ENCODE data around the gene CDH8. TPM values are rescaled to one million over a fixed set of nuclear protein-coding genes. Genes with fewer than 3 reads are reported as not detected.

CDH8 gene
- total and polyA plus RNA-seq, 7 donors: 0.13 to 3.9 (median 0.83) TPM; not detected in 2

- no peaks in the 10 kb centered on the region for H3K36me3 ChIP-seq
- WGBS, 2 donors: 64 to 77% methylated on average over 2 of the region's 2 CpGs
- no peaks in the 10 kb centered on the region for H3K27me3 ChIP-seq
- intact Hi-C loops (cut with DNase I): no loop called here
- TF ChIP-seq CTCF (IDR thresholded peaks at IDR 0.05): no peak
- TF ChIP-seq POLR2AphosphoS5 (IDR thresholded peaks at IDR 0.05): no peak
- TF ChIP-seq EP300 (IDR thresholded peaks at IDR 0.05): no peak
- TF ChIP-seq POLR2A (IDR thresholded peaks at IDR 0.05): no peak
- H3K4me3 ChIP-seq: no peak overlapping the region
- H3K9me3 ChIP-seq: no peaks in the 10 kb centered on the region
- no peak for DNase-seq
- no peaks in the 10 kb centered on the region for H3K4me1 ChIP-seq
- no peak overlapping the region for H3K27ac ChIP-seq
Measured at GRCh38 chr16:61890386-61890785, 145.9 kb downstream of the CDH8 start.

GRCh38 chr16:61887903-61888302, 148.3 kb downstream of the CDH8 start:
- WGBS, 2 donors: 62 to 84% methylated on average over 4 of the region's 4 CpGs
- Histone ChIP-seq H3K4me1 (no peaks in the 10 kb centered on the region), H3K27ac (no peak overlapping the region), H3K27me3 (no peaks in the 10 kb centered on the region), H3K4me3 (no peak overlapping the region), H3K9me3 (no peaks in the 10 kb centered on the region), H3K36me3 (no peaks in the 10 kb centered on the region)
- DNase-seq: no peak
- intact Hi-C loops (cut with DNase I): no loop called here
- no peak for TF ChIP-seq POLR2A (IDR thresholded peaks at IDR 0.05)
- TF ChIP-seq POLR2AphosphoS5 (IDR thresholded peaks at IDR 0.05): no peak
- TF ChIP-seq EP300 (IDR thresholded peaks at IDR 0.05): no peak
- no peak for TF ChIP-seq CTCF (IDR thresholded peaks at IDR 0.05)

GRCh38 chr16:61885343-61885742, 150.9 kb downstream of the CDH8 start:
- H3K4me1 ChIP-seq: no peaks in the 10 kb centered on the region
- no peaks in the 10 kb centered on the region for H3K36me3 ChIP-seq
- H3K9me3 ChIP-seq: no peaks in the 10 kb centered on the region
- H3K27me3 ChIP-seq: no peaks in the 10 kb centered on the region
- no peak for TF ChIP-seq POLR2A (IDR thresholded peaks at IDR 0.05)
- TF ChIP-seq POLR2AphosphoS5 (IDR thresholded peaks at IDR 0.05): no peak
- TF ChIP-seq CTCF (IDR thresholded peaks at IDR 0.05): no peak
- TF ChIP-seq EP300 (IDR thresholded peaks at IDR 0.05): no peak
- no peak overlapping the region for H3K4me3 ChIP-seq
- 69 to 71% methylated on average over 6 of the region's 6 CpGs for WGBS, 2 donors
- H3K27ac ChIP-seq: no peak overlapping the region
- DNase-seq: no peak
- intact Hi-C loops (cut with DNase I): no loop called here

GRCh38 chr16:61879306-61879705, 156.9 kb downstream of the CDH8 start:
- no peaks in the 10 kb centered on the region for H3K36me3 ChIP-seq
- no peak overlapping the region for H3K4me3 ChIP-seq
- H3K4me1 ChIP-seq: no peaks in the 10 kb centered on the region
- no peak for DNase-seq
- H3K27me3 ChIP-seq: no peaks in the 10 kb centered on the region
- no peak overlapping the region for H3K27ac ChIP-seq
- H3K9me3 ChIP-seq: no peaks in the 10 kb centered on the region
- 89% methylated on average over 3 of the region's 3 CpGs for WGBS, 2 donors
- intact Hi-C loops (cut with DNase I): no loop called here
- TF ChIP-seq EP300 (IDR thresholded peaks at IDR 0.05) (no peak), POLR2A (IDR thresholded peaks at IDR 0.05) (no peak), POLR2AphosphoS5 (IDR thresholded peaks at IDR 0.05) (no peak), CTCF (IDR thresholded peaks at IDR 0.05) (no peak)

- H3K4me1 ChIP-seq: no peaks in the 10 kb centered on the region
- 49 to 94% methylated on average over 1 of the region's 1 CpG for WGBS, 2 donors
Measured at GRCh38 chr16:61877436-61877835, 158.8 kb downstream of the CDH8 start.

More at GRCh38 chr16:61877436-61877835, 158.8 kb downstream of the CDH8 start:
- no peaks in the 10 kb centered on the region for H3K27me3 ChIP-seq
- H3K9me3 ChIP-seq: no peaks in the 10 kb centered on the region
- H3K36me3 ChIP-seq: no peaks in the 10 kb centered on the region
- intact Hi-C loops (cut with DNase I): no loop called here
- H3K4me3 ChIP-seq: no peak overlapping the region
- DNase-seq: no peak
- no peak for TF ChIP-seq POLR2A (IDR thresholded peaks at IDR 0.05)
- TF ChIP-seq POLR2AphosphoS5 (IDR thresholded peaks at IDR 0.05): no peak
- no peak for TF ChIP-seq EP300 (IDR thresholded peaks at IDR 0.05)
- no peak for TF ChIP-seq CTCF (IDR thresholded peaks at IDR 0.05)
- no peak overlapping the region for H3K27ac ChIP-seq
